Ishikawa (cell line): ENCODE results near the gene TSPAN7.

Experiments
- CEBPB ChIP-seq: IDR thresholded peaks from 2 replicates; pipeline ENCODE4 v1.6.1; 2012
- CREB1 ChIP-seq: IDR thresholded peaks from 2 replicates; pipeline ENCODE4 v1.6.1; 2012; ENCODE audit warnings: low read depth
- EGR1 ChIP-seq: IDR thresholded peaks from 2 replicates; pipeline ENCODE4 v1.6.1; 2012
- EP300 ChIP-seq: IDR thresholded peaks from 2 replicates; pipeline ENCODE4 v1.6.1; 2012; ENCODE audit warnings: borderline replicate concordance
- FOXM1 ChIP-seq: IDR thresholded peaks from 2 replicates; pipeline ENCODE4 v1.6.1; 2012; ENCODE audit warnings: low read depth, borderline replicate concordance
- NFIC ChIP-seq: IDR thresholded peaks from 2 replicates; pipeline ENCODE4 v1.6.1; 2012
- RAD21 ChIP-seq: IDR thresholded peaks from 2 replicates; pipeline ENCODE4 v1.6.1; 2012; ENCODE audit warnings: low read depth
- REST ChIP-seq: IDR thresholded peaks from 2 replicates; pipeline ENCODE4 v1.6.1; 2012; ENCODE audit warnings: low read depth, mild to moderate bottlenecking
- TAF1 ChIP-seq: IDR thresholded peaks from 2 replicates; pipeline ENCODE4 v1.6.1; 2012; ENCODE audit warnings: low read depth, mild to moderate bottlenecking
- TCF12 ChIP-seq: IDR thresholded peaks from 2 replicates; pipeline ENCODE4 v1.6.1; 2012; ENCODE audit warnings: low read depth
- TEAD4 ChIP-seq: IDR thresholded peaks from 2 replicates; pipeline ENCODE4 v1.6.1; 2012
- USF1 ChIP-seq: IDR thresholded peaks from 2 replicates; pipeline ENCODE4 v1.6.1; 2012
- YY1 ChIP-seq: IDR thresholded peaks from 2 replicates; pipeline ENCODE4 v1.6.1; 2012; ENCODE audit warnings: low read depth
- ZBTB7A ChIP-seq: IDR thresholded peaks from 2 replicates; pipeline ENCODE4 v1.6.1; 2012; ENCODE audit warnings: low read depth
- TF ChIP-seq, protein P1 (sequence below): IDR thresholded peaks from 2 replicates; pipeline ENCODE4 v1.6.1; 2012

TSPAN7 gene

DNA sequence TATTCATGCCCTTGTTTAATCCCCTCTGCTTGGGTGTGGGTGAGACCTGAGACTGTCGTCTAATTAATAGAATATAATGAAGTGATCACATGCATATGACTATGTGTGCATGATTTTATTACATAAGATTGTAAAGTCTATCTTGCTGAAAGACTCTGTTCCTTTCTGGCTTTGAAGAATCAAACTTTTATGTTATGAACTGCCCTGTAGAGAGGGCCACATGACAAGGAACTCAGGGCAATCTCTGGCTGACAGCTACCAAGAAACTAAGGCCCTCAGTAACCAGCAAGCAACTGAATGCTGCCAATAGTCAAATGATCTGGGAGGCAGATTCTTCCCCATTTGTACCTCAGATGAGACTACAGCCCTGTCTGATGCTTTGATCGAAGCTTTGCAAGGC lies 13.5 kb downstream of the TSPAN7 start:
- TF ChIP-seq FOXM1 = no peak
- no peak for TF ChIP-seq EGR1
- no peak for TF ChIP-seq CEBPB

GRCh38 chrX:38575888-38576287 lies 14.5 kb downstream of the TSPAN7 start:
- TF ChIP-seq YY1 = no peak
- TF ChIP-seq CEBPB = no peak
- TF ChIP-seq ZBTB7A = no peak
- TF ChIP-seq EP300 = no peak
- no peak for TF ChIP-seq FOXM1
- TF ChIP-seq, protein P1, sequence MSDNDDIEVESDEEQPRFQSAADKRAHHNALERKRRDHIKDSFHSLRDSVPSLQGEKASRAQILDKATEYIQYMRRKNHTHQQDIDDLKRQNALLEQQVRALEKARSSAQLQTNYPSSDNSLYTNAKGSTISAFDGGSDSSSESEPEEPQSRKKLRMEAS = no peak
- no peak for TF ChIP-seq TEAD4
- no peak for TF ChIP-seq RAD21
- TF ChIP-seq EGR1 = no peak
- TF ChIP-seq NFIC = no peak
- TF ChIP-seq CREB1 = no peak
- TF ChIP-seq REST = no peak
- TF ChIP-seq USF1 = no peak
- TF ChIP-seq TAF1 = no peak
- TF ChIP-seq TCF12 = no peak

DNA sequence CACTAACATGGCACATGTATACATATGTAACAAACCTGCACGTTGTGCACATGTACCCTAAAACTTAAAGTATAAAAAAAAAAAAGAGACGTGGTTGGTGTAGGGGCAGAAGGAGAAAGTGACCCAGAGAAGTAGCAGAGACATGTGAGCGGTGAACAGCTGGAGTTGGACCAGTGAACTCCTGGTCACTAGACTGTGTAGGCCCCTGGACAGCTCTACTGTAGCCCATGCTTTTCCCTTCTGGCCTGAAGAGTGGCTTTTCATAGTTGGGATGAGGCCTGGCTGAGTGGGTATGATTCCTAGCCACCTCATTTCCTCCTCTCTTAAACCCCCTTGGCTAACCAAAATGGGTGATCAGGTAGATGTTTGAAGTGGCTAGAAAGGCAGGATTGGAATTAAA lies 16.4 kb downstream of the TSPAN7 start:
- no peak for TF ChIP-seq CEBPB
- no peak for TF ChIP-seq FOXM1
- no peak for TF ChIP-seq USF1
- no peak for TF ChIP-seq REST
- TF ChIP-seq EP300 = no peak
- TF ChIP-seq YY1 = no peak
- TF ChIP-seq EGR1 = no peak
- TF ChIP-seq TEAD4 = no peak
- TF ChIP-seq, protein P1 = no peak
- TF ChIP-seq ZBTB7A = no peak
- TF ChIP-seq TCF12 = no peak
- no peak for TF ChIP-seq NFIC
- no peak for TF ChIP-seq TAF1

DNA sequence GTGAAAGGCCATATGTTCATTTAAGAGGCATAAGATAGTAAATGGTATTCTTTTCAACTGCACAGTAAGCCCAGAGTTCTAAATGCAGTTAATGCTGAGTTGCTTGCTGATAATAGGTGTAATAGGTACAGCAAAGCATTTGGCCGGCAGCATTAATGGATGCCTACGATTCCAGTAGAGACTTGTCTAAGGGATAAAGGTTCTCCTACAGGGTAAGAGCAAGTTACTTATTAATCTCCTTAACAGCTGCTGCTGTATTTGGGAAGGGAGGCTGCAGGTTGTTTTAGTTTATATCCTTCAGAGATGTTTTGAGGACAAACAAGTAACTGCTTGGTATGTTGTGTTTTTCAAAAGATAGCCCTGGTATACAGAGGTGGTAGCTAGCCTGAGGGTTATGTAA lies 16.8 kb downstream of the TSPAN7 start:
- TF ChIP-seq TCF12 (no peak), USF1 (no peak), RAD21 (no peak), ZBTB7A (no peak), EGR1 (no peak), EP300 (no peak), YY1 (no peak), NFIC (no peak), CREB1 (no peak), CEBPB (no peak), TEAD4 (no peak), REST (no peak), FOXM1 (no peak)
- TF ChIP-seq, protein P1 = no peak
